ENCODE measurements around the gene M1AP.

DNA sequence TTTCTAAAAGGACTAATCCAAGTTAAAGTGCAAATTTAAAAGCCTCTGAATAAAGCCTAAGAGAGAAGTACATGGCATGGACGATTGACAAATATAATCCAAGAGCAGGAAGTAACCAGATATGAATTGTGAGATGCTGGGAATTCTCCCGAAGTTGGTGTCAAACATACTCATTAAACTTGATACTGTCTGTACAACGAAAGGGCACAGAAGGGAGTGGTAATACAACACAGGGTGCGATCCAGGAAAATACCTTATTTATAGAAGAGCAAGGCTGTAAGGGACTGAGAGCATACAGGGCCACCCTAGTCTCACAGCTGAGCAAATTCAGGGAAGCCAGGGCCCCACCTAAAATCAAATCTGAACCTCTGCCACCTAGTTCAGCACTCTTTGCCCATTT is 47.5 kb upstream of the M1AP start:
- TF ChIP-seq, protein P1, sequence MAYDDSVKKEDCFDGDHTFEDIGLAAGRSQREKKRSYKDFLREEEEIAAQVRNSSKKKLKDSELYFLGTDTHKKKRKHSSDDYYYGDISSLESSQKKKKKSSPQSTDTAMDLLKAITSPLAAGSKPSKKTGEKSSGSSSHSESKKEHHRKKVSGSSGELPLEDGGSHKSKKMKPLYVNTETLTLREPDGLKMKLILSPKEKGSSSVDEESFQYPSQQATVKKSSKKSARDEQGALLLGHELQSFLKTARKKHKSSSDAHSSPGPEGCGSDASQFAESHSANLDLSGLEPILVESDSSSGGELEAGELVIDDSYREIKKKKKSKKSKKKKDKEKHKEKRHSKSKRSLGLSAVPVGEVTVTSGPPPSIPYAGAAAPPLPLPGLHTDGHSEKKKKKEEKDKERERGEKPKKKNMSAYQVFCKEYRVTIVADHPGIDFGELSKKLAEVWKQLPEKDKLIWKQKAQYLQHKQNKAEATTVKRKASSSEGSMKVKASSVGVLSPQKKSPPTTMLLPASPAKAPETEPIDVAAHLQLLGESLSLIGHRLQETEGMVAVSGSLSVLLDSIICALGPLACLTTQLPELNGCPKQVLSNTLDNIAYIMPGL (CRISPR knock-in tag; IDR thresholded peaks at IDR 0.05) = no peak
- TF ChIP-seq PCBP2 (IDR thresholded peaks at IDR 0.05; ENCODE audit: low read depth, low read length, poor library complexity, severe bottlenecking) (no peak), BCOR (IDR thresholded peaks at IDR 0.05) (no peak), NFATC3 (IDR thresholded peaks at IDR 0.05) (no peak)
